Thoracic aorta (tissue), 2 donors: ENCODE data around the gene TRMT6. TPM values are rescaled to one million over a fixed set of nuclear protein-coding genes. Genes with fewer than 3 reads are reported as not detected.

ENCODE experiments used
- ATAC-seq: fragments of 150-250 bp; one replicate; pipeline ENCODE4 v1.8.0; 2017; ENCODE audit warnings: low read depth; ENCODE audit not compliant: insufficient number of reproducible peaks, low FRiP score
- DNase-seq: peaks from one replicate; pipeline ENCODE4 v3.0.0-alpha.2; 2020; ENCODE audit warnings: low spot score
- H3K27ac ChIP-seq, 2 donors: fragments of 200-600 bp; sonication (generic); 1 replicate in 1 of 2; 2 replicates in 1 of 2; pipeline ENCODE4 v1.5.1; 2016; ENCODE audit warnings: mild to moderate bottlenecking in 2 of 2, moderate library complexity in 2 of 2
- H3K27me3 ChIP-seq: fragments of 200-600 bp; sonication (generic); replicated peaks from 2 replicates; pipeline ENCODE4 v1.6.0; 2016; ENCODE audit warnings: mild to moderate bottlenecking; ENCODE audit not compliant: insufficient read depth
- H3K36me3 ChIP-seq: fragments of 200-600 bp; sonication (generic); one replicate; pipeline ENCODE4 v1.5.1; 2016
- H3K4me1 ChIP-seq, 2 donors: fragments of 200-600 bp; sonication (generic); 1 replicate in 1 of 2; 2 replicates in 1 of 2; pipeline versions ENCODE4 v1.5.1 to v1.6.0; 2016; ENCODE audit warnings: low read depth in 2 of 2, mild to moderate bottlenecking in 1 of 2; ENCODE audit not compliant: control insufficient read depth in 1 of 2
- H3K4me3 ChIP-seq: fragments of 200-600 bp; sonication (generic); 2 replicates; pipeline ENCODE4 v1.5.1; 2016; ENCODE audit warnings: mild to moderate bottlenecking
- H3K9me3 ChIP-seq: fragments of 200-600 bp; sonication (generic); 2 replicates; pipeline ENCODE4 v1.5.1; 2016
- CTCF ChIP-seq: fragments of 200-600 bp; sonication (generic); IDR thresholded peaks from one replicate; pipeline ENCODE4 v1.5.1; 2019; ENCODE audit warnings: antibody characterized with exemption
- total RNA-seq, 2 donors: library from RNA; depleted of rRNA; stranded (reverse); fragments of >200 nt; gene quantifications; one replicate each; pipeline versions ENCODE4 v1.1.0 to v1.2.3, GENCODE V29; 2016

The TRMT6 gene
- total RNA-seq, 2 donors from 2014 or later = 5.0 to 10.9 TPM

GRCh38 chr20:5977223-5977622 is 26.9 kb upstream of the TRMT6 start:
- Histone ChIP-seq H3K27ac (no peak overlapping the region), H3K36me3 (no peaks in the 10 kb centered on the region), H3K4me3 (no peak overlapping the region), H3K27me3 (no peaks in the 10 kb centered on the region), H3K4me1 (peaks cover 0 to 9% of the 10 kb centered on the region in 2 donors), H3K9me3 (no peaks in the 10 kb centered on the region)
- ATAC-seq = no peak
- TF ChIP-seq CTCF = no peak
- DNase-seq = no peak

GRCh38 chr20:5975778-5976177 is 25.4 kb upstream of the TRMT6 start:
- no peak overlapping the region for H3K27ac ChIP-seq
- H3K9me3 ChIP-seq = no peaks in the 10 kb centered on the region
- H3K4me1 ChIP-seq = peaks cover 0 to 9% of the 10 kb centered on the region in 2 donors
- no peak overlapping the region for H3K4me3 ChIP-seq
- no peaks in the 10 kb centered on the region for H3K27me3 ChIP-seq
- no peaks in the 10 kb centered on the region for H3K36me3 ChIP-seq
- TF ChIP-seq CTCF = no peak
- no peak for ATAC-seq
- DNase-seq = no peak

GRCh38 chr20:5974531-5974930 is 24.2 kb upstream of the TRMT6 start:
- Histone ChIP-seq H3K4me1 (peaks cover 0 to 9% of the 10 kb centered on the region in 2 donors), H3K9me3 (no peaks in the 10 kb centered on the region), H3K36me3 (no peaks in the 10 kb centered on the region), H3K27ac (no peak overlapping the region), H3K27me3 (no peaks in the 10 kb centered on the region), H3K4me3 (no peak overlapping the region)
- DNase-seq = no peak
- TF ChIP-seq CTCF = no peak
- no peak for ATAC-seq

GRCh38 chr20:5973971-5974370 is 23.6 kb upstream of the TRMT6 start:
- no peak for DNase-seq
- peaks cover 0 to 9% of the 10 kb centered on the region in 2 donors for H3K4me1 ChIP-seq
- no peak for ATAC-seq
- TF ChIP-seq CTCF = no peak
- no peaks in the 10 kb centered on the region for H3K27me3 ChIP-seq
- H3K36me3 ChIP-seq = no peaks in the 10 kb centered on the region
- no peaks in the 10 kb centered on the region for H3K9me3 ChIP-seq
- H3K27ac ChIP-seq = no peak overlapping the region
- H3K4me3 ChIP-seq = no peak overlapping the region

GRCh38 chr20:5973172-5973571 is 22.8 kb upstream of the TRMT6 start:
- peaks cover 0 to 9% of the 10 kb centered on the region in 2 donors for H3K4me1 ChIP-seq
- H3K27me3 ChIP-seq = no peaks in the 10 kb centered on the region
- TF ChIP-seq CTCF = no peak
- no peak for DNase-seq
- no peak overlapping the region for H3K27ac ChIP-seq
- no peaks in the 10 kb centered on the region for H3K9me3 ChIP-seq
- no peaks in the 10 kb centered on the region for H3K36me3 ChIP-seq
- H3K4me3 ChIP-seq = no peak overlapping the region
- ATAC-seq = no peak
